Measurements from ENCODE around the gene RGS3.
A peak's percentile ranks its signal among the peaks of the same experiment; 100 is the strongest.

Gene RGS3

GRCh38 chr9:113506090-113506589 lies 42.6 kb downstream of the RGS3 start:
- DNase-seq (ENCODE audit: low read depth): no peak
- TF ChIP-seq CTCF (IDR thresholded peaks at IDR 0.05; ENCODE audit: insufficient read depth, low read depth, low read length, missing control alignments): no peak

GRCh38 chr9:113507256-113507655 lies 43.7 kb downstream of the RGS3 start:
- no peak for TF ChIP-seq CTCF (IDR thresholded peaks at IDR 0.05; ENCODE audit: insufficient read depth, low read depth, low read length, missing control alignments)
- no peak for DNase-seq (ENCODE audit: low read depth)
- H3K4me3 ChIP-seq (ENCODE audit: low read depth, low read length): no peak overlapping the region

More at GRCh38 chr9:113506090-113506589, 42.6 kb downstream of the RGS3 start:
- no peak overlapping the region for H3K4me3 ChIP-seq (ENCODE audit: low read depth, low read length)

GRCh38 chr9:113508111-113508749 lies 44.7 kb downstream of the RGS3 start:
- DNase-seq (ENCODE audit: low read depth): no peak
- no peak for TF ChIP-seq CTCF (IDR thresholded peaks at IDR 0.05; ENCODE audit: insufficient read depth, low read depth, low read length, missing control alignments)

GRCh38 chr9:113509463-113509862 lies 45.9 kb downstream of the RGS3 start:
- no peak for DNase-seq (ENCODE audit: low read depth)

More at GRCh38 chr9:113508111-113508749, 44.7 kb downstream of the RGS3 start:
- H3K4me3 ChIP-seq (ENCODE audit: low read depth, low read length): no peak overlapping the region

GRCh38 chr9:113511047-113511521 lies 47.6 kb downstream of the RGS3 start:
- DNase-seq (ENCODE audit: low read depth): no peak
- TF ChIP-seq CTCF (IDR thresholded peaks at IDR 0.05; ENCODE audit: insufficient read depth, low read depth, low read length, missing control alignments): no peak
- H3K4me3 ChIP-seq (ENCODE audit: low read depth, low read length): no peak overlapping the region

More at GRCh38 chr9:113509463-113509862, 45.9 kb downstream of the RGS3 start:
- no peak for TF ChIP-seq CTCF (IDR thresholded peaks at IDR 0.05; ENCODE audit: insufficient read depth, low read depth, low read length, missing control alignments)
- no peak overlapping the region for H3K4me3 ChIP-seq (ENCODE audit: low read depth, low read length)

- TF ChIP-seq CTCF (IDR thresholded peaks at IDR 0.05; ENCODE audit: insufficient read depth, low read depth, low read length, missing control alignments): no peak
- DNase-seq (ENCODE audit: low read depth): peak; percentile 83
- H3K4me3 ChIP-seq (ENCODE audit: low read depth, low read length): no peak overlapping the region
Observed at GRCh38 chr9:113511856-113512761, 48.6 kb downstream of the RGS3 start.
